ENCODE results near the gene UPF2. TPM values are rescaled to one million over a fixed set of nuclear protein-coding genes. Genes with fewer than 3 reads are reported as not detected.

Gene UPF2
- polyA plus RNA-seq, 1 donor from 2014 or later, result 14.3 TPM

DNA sequence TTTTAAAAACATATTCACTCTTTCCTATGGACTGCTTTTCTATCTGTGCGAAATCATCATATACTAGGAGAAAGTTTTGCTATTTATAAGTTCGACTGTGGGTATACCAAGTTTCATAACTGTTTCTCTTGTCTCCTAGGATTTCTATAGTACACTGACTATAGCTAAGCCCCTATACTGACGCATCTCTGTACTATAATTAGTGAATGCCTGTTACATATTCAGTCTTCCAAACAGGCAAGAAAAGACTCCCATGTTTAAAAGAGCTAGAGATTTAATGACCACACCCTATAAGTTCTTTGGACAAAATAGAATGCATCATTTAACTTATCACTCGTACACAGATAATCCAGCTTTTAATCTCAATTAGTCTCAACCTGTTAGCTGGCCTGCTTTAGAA, 80.8 kb downstream of the UPF2 start:
- Histone ChIP-seq H3F3A (ENCODE audit: insufficient read depth, low read length, poor library complexity, severe bottlenecking) (no peaks in the 10 kb centered on the region), H3K9me2 (ENCODE audit: insufficient read depth, low read length) (no peaks in the 10 kb centered on the region), H3K9me3 (ENCODE audit: low read length) (no peaks in the 10 kb centered on the region), H3K9ac (ENCODE audit: low read length) (no peak overlapping the region), H3K4me2 (ENCODE audit: low read length) (no peak overlapping the region), H3K27me3 (ENCODE audit: insufficient read depth, low read depth, low read length) (no peaks in the 10 kb centered on the region), H4K20me1 (ENCODE audit: insufficient read depth) (no peaks in the 10 kb centered on the region), H2AFZ (ENCODE audit: low read depth, low read length) (no peak overlapping the region), H3K79me2 (replicated peaks; ENCODE audit: insufficient read depth, low read length) (no peaks in the 10 kb centered on the region), H3K4me3 (ENCODE audit: low read length) (no peak overlapping the region), H3K36me3 (ENCODE audit: insufficient read depth, low read length) (peaks cover 8% of the 10 kb centered on the region), H3K27ac (ENCODE audit: low read length) (no peak overlapping the region)
- no peak for TF ChIP-seq SMC3 (conservative IDR thresholded peaks at IDR 0.05; ENCODE audit: poor library complexity)
- TF ChIP-seq, protein P1, sequence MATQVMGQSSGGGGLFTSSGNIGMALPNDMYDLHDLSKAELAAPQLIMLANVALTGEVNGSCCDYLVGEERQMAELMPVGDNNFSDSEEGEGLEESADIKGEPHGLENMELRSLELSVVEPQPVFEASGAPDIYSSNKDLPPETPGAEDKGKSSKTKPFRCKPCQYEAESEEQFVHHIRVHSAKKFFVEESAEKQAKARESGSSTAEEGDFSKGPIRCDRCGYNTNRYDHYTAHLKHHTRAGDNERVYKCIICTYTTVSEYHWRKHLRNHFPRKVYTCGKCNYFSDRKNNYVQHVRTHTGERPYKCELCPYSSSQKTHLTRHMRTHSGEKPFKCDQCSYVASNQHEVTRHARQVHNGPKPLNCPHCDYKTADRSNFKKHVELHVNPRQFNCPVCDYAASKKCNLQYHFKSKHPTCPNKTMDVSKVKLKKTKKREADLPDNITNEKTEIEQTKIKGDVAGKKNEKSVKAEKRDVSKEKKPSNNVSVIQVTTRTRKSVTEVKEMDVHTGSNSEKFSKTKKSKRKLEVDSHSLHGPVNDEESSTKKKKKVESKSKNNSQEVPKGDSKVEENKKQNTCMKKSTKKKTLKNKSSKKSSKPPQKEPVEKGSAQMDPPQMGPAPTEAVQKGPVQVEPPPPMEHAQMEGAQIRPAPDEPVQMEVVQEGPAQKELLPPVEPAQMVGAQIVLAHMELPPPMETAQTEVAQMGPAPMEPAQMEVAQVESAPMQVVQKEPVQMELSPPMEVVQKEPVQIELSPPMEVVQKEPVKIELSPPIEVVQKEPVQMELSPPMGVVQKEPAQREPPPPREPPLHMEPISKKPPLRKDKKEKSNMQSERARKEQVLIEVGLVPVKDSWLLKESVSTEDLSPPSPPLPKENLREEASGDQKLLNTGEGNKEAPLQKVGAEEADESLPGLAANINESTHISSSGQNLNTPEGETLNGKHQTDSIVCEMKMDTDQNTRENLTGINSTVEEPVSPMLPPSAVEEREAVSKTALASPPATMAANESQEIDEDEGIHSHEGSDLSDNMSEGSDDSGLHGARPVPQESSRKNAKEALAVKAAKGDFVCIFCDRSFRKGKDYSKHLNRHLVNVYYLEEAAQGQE (IDR thresholded peaks at IDR 0.05; ENCODE audit: borderline replicate concordance), result no peak
- TF ChIP-seq EP300 (conservative IDR thresholded peaks at IDR 0.05; ENCODE audit: poor library complexity, severe bottlenecking), result no peak
- TF ChIP-seq POLR2AphosphoS5 (IDR thresholded peaks at IDR 0.05), result no peak
- TF ChIP-seq TAF1 (IDR thresholded peaks at IDR 0.05; ENCODE audit: low read depth), result no peak
- no peak for TF ChIP-seq CTCF (IDR thresholded peaks at IDR 0.05; ENCODE audit: poor library complexity, severe bottlenecking)
- TF ChIP-seq MXI1 (conservative IDR thresholded peaks at IDR 0.05; ENCODE audit: poor library complexity, severe bottlenecking), result no peak
- no peak for TF ChIP-seq RAD21 (conservative IDR thresholded peaks at IDR 0.05)
- no peak for TF ChIP-seq EZH2 (IDR thresholded peaks at IDR 0.05; ENCODE audit: borderline replicate concordance, insufficient read depth, low read length, poor library complexity, severe bottlenecking)

DNA sequence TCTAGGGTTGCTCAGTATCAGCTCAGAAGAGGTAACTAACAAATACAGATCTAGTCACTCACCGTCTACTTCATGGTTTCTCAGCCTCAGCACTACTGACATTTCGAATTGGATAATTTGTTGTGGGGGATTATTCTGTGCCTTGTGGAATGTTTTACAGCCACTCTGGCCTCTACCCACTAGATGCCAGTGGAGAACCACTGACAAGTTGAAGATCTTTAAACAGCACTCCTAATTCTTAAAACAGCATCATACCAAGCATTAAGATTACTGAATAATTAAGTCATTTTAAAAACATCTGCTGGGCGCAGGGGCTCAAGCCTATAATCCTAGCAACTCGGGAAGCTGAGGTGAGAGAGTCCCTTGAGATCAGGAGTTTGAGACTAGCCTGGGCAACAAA, 82.6 kb downstream of the UPF2 start:
- Histone ChIP-seq H3K9me2 (ENCODE audit: insufficient read depth, low read length) (no peaks in the 10 kb centered on the region), H3K9ac (ENCODE audit: low read length) (no peak overlapping the region), H3K4me3 (ENCODE audit: low read length) (no peak overlapping the region), H3K9me3 (ENCODE audit: low read length) (no peaks in the 10 kb centered on the region), H3K4me2 (ENCODE audit: low read length) (no peak overlapping the region), H2AFZ (ENCODE audit: low read depth, low read length) (no peak overlapping the region), H3K27me3 (ENCODE audit: insufficient read depth, low read depth, low read length) (no peaks in the 10 kb centered on the region), H4K20me1 (ENCODE audit: insufficient read depth) (no peaks in the 10 kb centered on the region), H3K27ac (ENCODE audit: low read length) (no peak overlapping the region), H3F3A (ENCODE audit: insufficient read depth, low read length, poor library complexity, severe bottlenecking) (no peaks in the 10 kb centered on the region), H3K79me2 (replicated peaks; ENCODE audit: insufficient read depth, low read length) (no peaks in the 10 kb centered on the region), H3K36me3 (ENCODE audit: insufficient read depth, low read length) (no peaks in the 10 kb centered on the region)
- TF ChIP-seq MXI1 (conservative IDR thresholded peaks at IDR 0.05; ENCODE audit: poor library complexity, severe bottlenecking), result no peak
- no peak for TF ChIP-seq EZH2 (IDR thresholded peaks at IDR 0.05; ENCODE audit: borderline replicate concordance, insufficient read depth, low read length, poor library complexity, severe bottlenecking)
- TF ChIP-seq SMC3 (conservative IDR thresholded peaks at IDR 0.05; ENCODE audit: poor library complexity), result no peak
- TF ChIP-seq POLR2AphosphoS5 (IDR thresholded peaks at IDR 0.05), result no peak
- TF ChIP-seq RAD21 (conservative IDR thresholded peaks at IDR 0.05), result no peak
- TF ChIP-seq EP300 (conservative IDR thresholded peaks at IDR 0.05; ENCODE audit: poor library complexity, severe bottlenecking), result no peak
- TF ChIP-seq TAF1 (IDR thresholded peaks at IDR 0.05; ENCODE audit: low read depth), result no peak
- TF ChIP-seq CTCF (IDR thresholded peaks at IDR 0.05; ENCODE audit: poor library complexity, severe bottlenecking), result no peak
- TF ChIP-seq, protein P1 (IDR thresholded peaks at IDR 0.05; ENCODE audit: borderline replicate concordance), result no peak
